DND-41 (cell line): ENCODE data around the gene ACVR2A.

Experiments used
- ATAC-seq: fragments of 200-7000 bp; cut with Tn5 transposase; 3 replicates; pipeline ENCODE4 v1.9.1; 2021; ENCODE audit warnings: low read depth; ENCODE audit not compliant: insufficient read depth
- DNase-seq: peaks from one replicate; pipeline ENCODE4 v3.0.0-alpha.2; 2020
- H2AFZ ChIP-seq: 2 replicates; pipeline ENCODE4 v1.6.0; 2012; ENCODE audit warnings: low read depth, low read length
- H3K27ac ChIP-seq: 2 replicates; pipeline ENCODE4 v1.5.1; 2012; ENCODE audit warnings: low read length, inconsistent platforms
- H3K27me3 ChIP-seq: fragments of 200-600 bp; sonication (generic); 2 replicates; pipeline ENCODE4 v1.6.0; 2012; ENCODE audit warnings: low read length, mild to moderate bottlenecking, inconsistent platforms; ENCODE audit not compliant: insufficient read depth, poor library complexity
- H3K36me3 ChIP-seq: 2 replicates; pipeline ENCODE4 v1.5.1; 2012; ENCODE audit warnings: low read length, inconsistent platforms; ENCODE audit not compliant: insufficient read depth
- H3K4me1 ChIP-seq: 2 replicates; pipeline ENCODE4 v1.5.1; 2012; ENCODE audit warnings: mild to moderate bottlenecking, low read length; ENCODE audit not compliant: insufficient read depth
- H3K4me2 ChIP-seq: 2 replicates; pipeline ENCODE4 v1.6.0; 2012; ENCODE audit warnings: mild to moderate bottlenecking, moderate library complexity, low read length, inconsistent platforms; ENCODE audit not compliant: insufficient read depth
- H3K4me3 ChIP-seq, 2 experiments: fragments of 200-600 bp in 1 of 2; shearing (Covaris generic) in 1 of 2; 2 replicates each; pipeline ENCODE4 v1.5.1; 2012 to 2016; ENCODE audit warnings: inconsistent platforms in 2 of 2, low read length in 2 of 2, mild to moderate bottlenecking in 2 of 2, low read depth in 1 of 2, moderate library complexity in 1 of 2
- H3K79me2 ChIP-seq: 2 replicates; pipeline ENCODE4 v1.6.0; 2012; ENCODE audit warnings: low read length, inconsistent platforms; ENCODE audit not compliant: insufficient read depth
- H3K9ac ChIP-seq: 2 replicates; pipeline ENCODE4 v1.6.0; 2012; ENCODE audit warnings: low read depth, mild to moderate bottlenecking, inconsistent platforms, low read length, moderate library complexity
- H3K9me3 ChIP-seq: 2 replicates; pipeline ENCODE4 v1.5.1; 2012; ENCODE audit warnings: low read length, moderate library complexity, mild to moderate bottlenecking, inconsistent platforms; ENCODE audit not compliant: insufficient read depth, severe bottlenecking
- H4K20me1 ChIP-seq: 2 replicates; pipeline ENCODE4 v1.6.0; 2012; ENCODE audit warnings: low read length; ENCODE audit not compliant: insufficient read depth
- CTCF ChIP-seq: IDR thresholded peaks from 2 replicates; pipeline ENCODE4 v1.5.1; 2012; ENCODE audit warnings: borderline replicate concordance, low read length, moderate library complexity, mild to moderate bottlenecking; ENCODE audit not compliant: poor library complexity, severe bottlenecking; ENCODE audit errors: extremely low read depth
- EZH2 ChIP-seq: IDR thresholded peaks from 3 replicates; pipeline ENCODE4 v1.6.1; 2012; ENCODE audit warnings: borderline replicate concordance, low read depth, mild to moderate bottlenecking, moderate library complexity, low read length, inconsistent platforms; ENCODE audit not compliant: severe bottlenecking

The ACVR2A gene

GRCh38 chr2:147977679-147978078 is 132.8 kb downstream of the ACVR2A start:
- no peak for ATAC-seq
- TF ChIP-seq EZH2 (no peak), CTCF (no peak)
- Histone ChIP-seq H3K9me3 (no peaks in the 10 kb centered on the region), H3K36me3 (no peaks in the 10 kb centered on the region), H3K9ac (no peak overlapping the region), H3K4me2 (no peak overlapping the region), H4K20me1 (peaks cover 12% of the 10 kb centered on the region), H3K4me1 (no peaks in the 10 kb centered on the region), H3K27ac (no peak overlapping the region), H3K27me3 (no peaks in the 10 kb centered on the region), H3K4me3 (no peak overlapping the region), H2AFZ (no peak overlapping the region), H3K79me2 (peaks cover 51% of the 10 kb centered on the region)
- no peak for DNase-seq
